Stimulated activated CD4-positive, alpha-beta T cell treated with anti-CD3 and anti-CD28 coated beads, Interleukin-2, amount 100 ng/mL, for 24 hours (primary cell): Measurements from ENCODE around the gene MYEOV.

ENCODE experiments used
- DNase-seq, 2 donors: peaks; one replicate each; pipeline ENCODE4 v3.0.0-alpha.2; 2020

Gene MYEOV

GRCh38 chr11:69265911-69266510 is 27.9 kb upstream of the MYEOV start:
- DNase-seq = no peak

DNA sequence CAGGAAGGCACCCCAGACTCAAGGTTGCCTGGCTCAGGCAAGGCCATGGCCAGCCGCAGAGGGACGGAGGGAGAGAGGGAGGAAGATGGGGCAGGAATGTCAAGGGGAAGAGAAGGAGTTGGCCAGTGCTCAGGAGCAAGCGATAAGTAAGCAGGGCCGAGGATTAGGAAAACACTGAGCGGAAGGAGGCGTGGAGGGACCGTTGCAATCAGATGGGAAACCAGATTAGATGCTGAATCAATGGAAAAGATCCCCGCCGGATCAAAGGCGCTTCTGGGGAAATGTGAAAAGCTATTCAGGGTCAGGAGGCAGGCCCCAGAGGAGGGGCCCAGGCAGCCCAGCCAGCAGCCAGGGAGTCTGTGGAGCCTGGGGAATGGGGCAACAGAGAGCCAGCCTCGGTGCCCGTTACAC is 26.6 kb upstream of the MYEOV start:
- no peak for DNase-seq

DNA sequence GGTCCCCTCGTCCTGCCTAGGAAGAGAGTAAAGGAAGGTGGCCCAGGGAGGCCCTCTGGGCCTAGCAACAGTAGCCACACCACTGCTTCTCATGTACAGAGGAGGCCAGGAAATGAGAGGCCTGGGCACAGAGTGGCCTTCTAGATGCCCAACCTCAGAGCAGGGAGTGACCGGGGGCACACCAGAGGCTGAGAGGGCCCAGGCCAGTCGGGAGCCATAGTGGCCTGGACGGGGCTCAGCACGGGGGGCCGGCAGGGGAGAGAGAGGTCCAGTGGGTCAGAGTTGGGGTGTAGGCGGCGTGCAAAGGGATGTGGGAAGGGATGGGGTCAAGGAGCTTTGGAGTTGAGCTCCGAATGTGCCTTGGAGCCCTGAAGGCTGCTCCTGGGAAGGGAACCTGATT is 25.0 kb upstream of the MYEOV start:
- no peak for DNase-seq

- no peak for DNase-seq
These were observed 24.6 kb upstream of the MYEOV start for GRCh38 chr11:69269388-69269787.

GRCh38 chr11:69269926-69270697 is 23.8 kb upstream of the MYEOV start:
- DNase-seq = no peak

- DNase-seq = no peak
These were observed 23.0 kb upstream of the MYEOV start for GRCh38 chr11:69270941-69271340.

- no peak for DNase-seq
These were observed 21.9 kb upstream of the MYEOV start for GRCh38 chr11:69272055-69272454.

DNA sequence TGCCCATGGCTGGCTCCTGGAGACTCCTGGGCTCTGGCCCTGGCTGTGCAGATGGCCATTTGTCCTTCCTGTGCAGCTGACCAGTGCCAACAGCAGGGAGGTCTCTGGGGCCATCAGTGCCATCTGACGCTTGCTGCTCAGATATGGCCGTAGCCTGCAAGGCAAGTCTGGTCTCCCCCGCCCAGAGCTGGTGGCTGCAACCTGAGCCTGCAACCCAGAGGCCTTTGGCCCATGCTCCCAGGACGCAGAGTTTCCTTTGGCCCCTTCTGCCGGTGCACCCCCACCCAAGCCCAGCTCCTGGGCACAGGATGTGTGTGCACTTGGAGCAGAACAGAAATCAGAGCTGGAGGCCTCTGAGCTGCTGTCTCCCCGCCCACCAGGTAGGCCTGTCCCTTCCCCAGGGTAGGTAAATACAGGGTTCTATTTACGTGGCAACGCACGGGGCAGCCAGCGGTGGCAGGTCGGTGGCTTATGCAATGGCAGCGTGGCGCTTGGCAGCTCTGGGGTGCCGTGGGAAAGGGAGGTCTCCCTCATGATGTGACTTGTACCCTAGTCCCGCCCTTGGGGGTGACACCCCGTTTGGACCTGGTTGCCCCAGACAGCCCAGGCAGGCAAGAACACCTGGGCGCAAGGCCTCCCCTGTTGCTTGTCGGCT is 21.0 kb upstream of the MYEOV start:
- no peak for DNase-seq

- DNase-seq = no peak
These were observed 20.4 kb upstream of the MYEOV start for GRCh38 chr11:69273571-69273970.

- no peak for DNase-seq
These were observed 19.4 kb upstream of the MYEOV start for GRCh38 chr11:69274531-69275016.

- DNase-seq = no peak
These were observed 18.8 kb upstream of the MYEOV start for GRCh38 chr11:69275178-69275577.

GRCh38 chr11:69276165-69276564 is 17.8 kb upstream of the MYEOV start:
- no peak for DNase-seq

GRCh38 chr11:69277074-69277809 is 16.7 kb upstream of the MYEOV start:
- DNase-seq = no peak

DNA sequence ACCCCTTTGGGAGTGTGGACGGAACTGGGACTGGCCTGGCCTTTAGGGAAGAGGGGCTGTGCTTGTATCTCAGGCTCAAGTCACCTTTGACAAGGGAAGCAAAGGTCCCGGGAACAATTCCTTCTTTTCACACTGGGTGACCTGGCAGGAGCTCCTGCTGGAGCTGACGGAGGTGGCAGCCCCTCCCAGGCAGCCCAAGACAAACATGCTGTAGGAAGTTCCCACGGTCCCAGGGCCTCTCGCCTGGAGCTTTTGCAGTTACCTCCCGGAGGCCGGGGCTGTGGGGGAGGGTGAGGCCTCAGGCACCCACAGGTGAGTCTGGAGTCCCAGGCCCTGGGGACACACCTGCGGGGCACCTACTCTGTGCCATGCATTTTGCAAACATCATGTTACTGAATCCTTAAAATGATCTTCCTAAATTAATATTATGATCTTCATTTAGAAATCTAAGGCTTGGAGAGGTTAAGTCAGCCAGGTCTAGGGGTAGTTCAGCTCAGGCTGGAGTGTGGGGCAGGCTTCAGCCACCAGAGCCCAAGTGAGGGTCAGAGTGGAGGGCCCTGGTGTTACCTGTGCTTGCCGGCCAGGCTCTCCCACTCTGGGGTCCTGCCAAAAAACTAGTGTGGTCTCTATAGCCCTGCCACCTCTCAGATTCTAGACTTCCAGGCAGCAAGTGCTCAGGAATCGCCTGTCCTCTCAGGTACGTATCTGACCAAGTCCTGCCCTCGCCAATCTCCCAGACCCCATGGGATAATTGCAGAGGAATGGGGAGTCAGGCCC is 15.7 kb upstream of the MYEOV start:
- DNase-seq = no peak

DNA sequence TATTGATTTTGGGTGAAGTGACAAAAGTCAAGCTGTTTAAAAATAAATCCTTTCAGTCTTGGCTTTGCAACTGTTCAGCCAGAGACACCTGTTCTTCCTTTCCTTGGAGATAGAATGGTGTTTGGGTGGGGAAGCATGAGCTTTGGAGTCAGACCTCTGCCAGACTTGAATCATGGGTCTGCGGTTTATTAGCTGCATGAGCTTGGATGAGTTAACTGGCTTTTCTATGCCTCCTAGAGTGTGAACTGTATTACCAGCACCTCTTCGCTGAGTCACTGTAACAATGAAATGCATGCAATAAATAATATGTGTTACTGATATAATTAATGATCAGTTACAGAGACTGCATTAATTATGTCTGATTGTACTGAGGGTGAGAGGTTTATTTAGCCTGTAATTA is 13.5 kb upstream of the MYEOV start:
- no peak for DNase-seq

DNA sequence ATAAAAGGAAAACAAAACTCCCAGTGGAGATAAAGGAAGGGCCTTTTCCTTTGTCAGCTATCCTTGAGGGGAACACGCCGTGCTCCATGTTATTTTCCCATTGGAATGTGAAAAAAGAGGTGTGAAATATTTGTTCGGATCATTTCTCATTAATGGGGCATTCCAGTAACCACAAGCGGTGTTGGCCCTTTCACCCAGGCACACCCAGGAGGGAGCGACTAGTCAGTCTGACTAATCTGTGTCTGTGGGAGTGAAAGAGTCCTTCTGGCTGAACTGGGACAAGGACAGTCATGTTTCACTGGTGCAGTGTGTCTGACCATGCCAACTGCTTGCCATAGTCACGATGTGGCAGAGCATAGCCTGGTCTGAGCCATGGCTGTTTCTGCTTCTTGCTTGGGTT is 13.0 kb upstream of the MYEOV start:
- no peak for DNase-seq

- DNase-seq = no peak
These were observed 10.5 kb upstream of the MYEOV start for GRCh38 chr11:69283446-69283845.

DNA sequence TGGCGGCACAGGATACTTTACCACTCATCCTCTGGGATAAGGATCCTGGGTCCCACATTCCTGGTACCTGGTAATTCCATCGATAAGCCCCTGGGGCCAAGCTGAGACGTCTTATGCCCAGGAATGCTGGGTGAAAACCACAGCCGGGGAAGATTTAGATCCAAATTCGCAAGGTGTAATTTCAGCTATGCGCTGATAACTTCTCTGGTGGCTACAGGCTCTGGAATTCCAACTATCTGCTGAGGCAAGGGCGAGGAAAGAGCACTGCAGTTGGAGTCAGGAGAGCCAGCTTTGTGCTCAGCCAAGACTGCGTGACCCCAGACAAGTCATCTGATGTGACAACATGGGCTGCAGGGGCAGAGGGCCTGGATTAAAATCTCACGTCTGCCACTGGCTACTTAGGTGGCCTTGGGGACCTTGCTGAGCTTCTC is 9.9 kb upstream of the MYEOV start:
- no peak for DNase-seq

DNA sequence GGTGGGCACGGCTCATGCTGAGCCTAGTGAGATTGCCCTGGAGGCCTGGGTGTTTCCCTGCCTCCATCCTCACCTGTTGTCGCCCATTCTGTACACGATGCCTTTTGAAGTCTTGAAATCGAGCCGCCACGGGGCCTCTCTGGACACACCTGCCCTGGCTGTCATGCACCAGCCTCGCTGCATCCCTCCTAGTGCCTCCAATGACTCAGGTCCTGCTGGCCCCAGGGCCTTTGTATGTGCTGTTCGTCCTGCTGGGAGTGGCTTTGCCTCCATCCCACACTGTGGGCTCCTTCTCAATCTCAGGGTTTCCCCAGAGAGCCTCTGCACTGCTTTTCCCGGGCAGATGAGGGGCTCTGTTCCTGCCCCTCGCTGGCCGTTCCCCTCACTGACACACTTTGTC is 8.9 kb upstream of the MYEOV start:
- no peak for DNase-seq

- no peak for DNase-seq
These were observed 8.2 kb upstream of the MYEOV start for GRCh38 chr11:69285766-69286165.

DNA sequence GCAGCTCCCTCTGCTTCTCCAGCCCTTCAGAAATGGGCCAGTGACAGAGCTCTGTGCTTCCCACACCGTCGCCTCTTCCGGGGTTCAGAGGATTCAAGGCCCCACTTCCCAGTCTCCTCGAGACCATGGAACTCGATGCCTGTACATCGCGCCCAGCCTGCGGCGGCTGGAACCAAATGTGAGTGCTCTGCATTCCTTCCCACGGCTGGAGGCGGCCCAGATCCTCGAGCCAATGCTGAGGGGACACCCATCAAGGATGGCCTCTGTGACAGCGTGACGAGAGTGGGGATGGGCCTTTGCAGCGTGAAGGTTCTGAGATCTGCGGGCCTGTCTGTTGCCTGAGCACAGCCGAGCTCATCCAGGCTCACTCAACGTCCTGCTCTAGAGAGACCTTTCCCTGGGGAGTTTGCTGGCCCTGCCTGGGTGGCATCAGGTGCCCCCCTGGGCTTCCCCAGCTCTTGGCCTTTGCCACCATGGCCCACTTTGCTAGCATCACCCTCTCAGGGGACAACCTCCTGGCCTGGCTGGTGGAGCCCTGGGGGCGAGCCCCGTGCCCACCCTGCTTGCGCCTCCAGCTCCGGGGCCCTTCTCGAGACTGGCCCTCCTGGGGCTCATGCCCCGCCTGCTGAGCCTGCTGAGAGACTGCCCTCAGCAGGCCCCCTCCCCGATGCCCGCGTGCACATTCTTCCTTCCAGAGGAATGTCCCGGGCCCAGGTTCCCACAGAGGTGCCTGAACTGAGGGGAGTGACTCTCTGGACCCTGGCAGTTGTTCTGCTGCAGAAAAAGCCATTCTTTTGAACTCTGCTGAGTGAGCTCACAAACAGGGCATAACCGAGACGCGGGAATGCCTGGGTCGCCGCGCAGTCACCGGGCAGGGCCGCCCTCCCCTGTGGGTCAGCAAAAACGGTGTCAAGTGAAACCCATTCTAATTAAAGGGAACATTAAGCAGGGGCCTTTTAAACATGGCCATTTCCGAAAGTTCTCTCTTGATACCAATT is 7.3 kb upstream of the MYEOV start:
- no peak for DNase-seq
